Stimulated activated CD4-positive, alpha-beta T cell treated with anti-CD3 and anti-CD28 coated beads, Interleukin-12 subunit alpha, Interleukin-12 subunit beta, amount 100 ng/mL, for 48 hours (primary cell): ENCODE measurements around the gene F8A1.
A peak's percentile ranks its signal among the peaks of the same experiment; 100 is the strongest.
"Not testable (repeated sequence)": the region's sequence is repeated elsewhere in the genome, so short reads cannot be mapped to it uniquely, and the experiment has no call there.

Experiments
- DNase-seq, 3 donors: peaks; one replicate each; pipeline ENCODE4 v3.0.0-alpha.2; 2020; ENCODE audit warnings: low read depth in 2 of 3, low spot score in 1 of 3

Gene F8A1

DNA sequence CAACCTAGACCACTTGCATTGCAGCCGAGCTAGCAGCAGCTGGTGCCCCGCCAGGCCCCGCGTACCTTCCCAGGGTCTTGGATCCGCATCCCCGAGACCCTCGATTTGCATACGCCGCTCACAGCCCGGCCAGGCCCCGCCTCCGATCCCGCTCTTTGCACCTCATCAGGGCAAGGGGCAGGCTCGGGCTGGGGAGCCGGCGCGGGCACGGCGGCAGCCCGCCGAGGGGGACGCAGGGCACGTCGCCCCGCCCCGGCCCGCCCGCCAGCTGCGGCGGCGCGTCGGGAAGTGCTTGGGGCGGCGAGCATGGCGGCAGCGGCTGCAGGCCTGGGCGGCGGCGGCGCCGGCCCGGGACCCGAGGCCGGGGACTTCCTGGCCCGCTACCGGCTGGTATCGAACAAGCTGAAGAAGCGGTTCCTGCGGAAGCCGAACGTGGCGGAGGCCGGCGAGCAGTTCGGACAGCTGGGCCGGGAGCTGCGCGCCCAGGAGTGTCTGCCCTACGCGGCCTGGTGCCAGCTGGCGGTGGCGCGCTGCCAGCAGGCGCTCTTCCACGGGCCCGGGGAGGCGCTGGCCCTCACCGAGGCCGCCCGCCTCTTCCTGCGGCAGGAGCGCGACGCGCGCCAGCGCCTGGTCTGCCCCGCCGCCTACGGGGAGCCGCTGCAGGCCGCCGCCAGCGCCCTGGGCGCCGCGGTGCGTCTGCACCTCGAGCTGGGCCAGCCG, at the start of gene F8A1:
Gene F8A1 (plus strand): TSS at position 287 of the 720 bp plus-strand sequence. CDS start 20 bp downstream, at position 307.
- peak in 2 of 3 donors; percentile 31 to 43 for DNase-seq

GRCh38 chrX:154840856-154841255, 45.3 kb upstream of the F8A1 start:
- DNase-seq, result no peak

- no peak for DNase-seq
These were observed 35.1 kb upstream of the F8A1 start for GRCh38 chrX:154850957-154851611.

DNA sequence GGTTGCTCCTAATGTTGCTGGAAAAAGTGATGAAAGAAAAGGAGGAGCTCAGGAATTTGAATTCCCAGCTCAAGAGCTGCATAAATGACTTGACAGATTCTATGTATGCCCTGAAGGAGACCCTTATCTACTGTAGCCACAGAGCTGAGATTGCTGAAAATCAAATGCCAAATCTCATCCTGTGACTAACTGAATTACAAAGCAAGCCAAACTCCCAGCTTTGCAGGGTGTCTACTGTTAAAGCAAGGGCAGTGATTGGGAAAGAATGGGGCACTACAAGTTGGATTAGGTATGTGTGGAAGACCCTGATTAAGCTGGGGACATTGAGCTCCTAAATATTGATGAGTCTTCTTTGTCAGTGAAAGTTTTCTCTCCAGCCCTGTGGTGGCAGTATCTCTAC, 30.9 kb upstream of the F8A1 start:
- no peak for DNase-seq

GRCh38 chrX:154868522-154868921, 17.6 kb upstream of the F8A1 start:
- DNase-seq, result not testable (repeated sequence)

DNA sequence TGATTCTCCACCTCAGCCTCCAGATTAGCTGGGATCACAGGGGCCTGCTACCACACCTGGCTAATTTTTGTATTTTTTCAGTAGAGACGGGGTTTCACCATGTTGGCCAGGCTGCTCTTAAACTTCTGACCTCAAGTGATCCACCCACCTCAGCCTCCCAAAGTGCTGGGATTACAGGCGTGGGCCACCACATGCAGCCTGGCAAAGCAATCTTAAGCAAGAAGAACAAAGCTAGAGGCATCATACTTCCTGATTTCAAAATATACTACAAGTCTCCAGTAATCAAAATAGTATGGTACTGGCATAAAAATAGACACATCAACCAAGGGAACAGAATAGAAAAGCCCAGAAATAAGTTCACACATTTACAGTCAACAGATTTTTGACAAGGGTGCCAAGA, 12.8 kb upstream of the F8A1 start:
- no peak for DNase-seq

DNA sequence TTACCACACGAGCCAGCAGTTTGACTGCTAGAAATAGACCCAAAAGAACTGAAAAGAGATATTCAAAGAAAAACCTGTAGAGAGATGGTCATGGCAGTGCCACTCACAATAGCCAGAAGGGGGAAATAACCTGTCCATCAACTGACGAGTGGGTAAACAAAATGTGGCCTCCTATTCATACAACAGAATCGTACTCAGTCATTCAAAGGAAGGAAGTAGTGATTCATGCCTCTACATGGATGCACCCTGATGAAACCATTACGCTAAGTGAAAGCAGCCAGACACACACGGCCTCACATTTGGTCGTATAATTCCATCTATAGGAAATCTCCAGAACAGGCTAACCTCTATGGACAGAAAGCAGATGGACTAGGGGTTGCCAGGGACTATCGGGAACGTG, 2.1 kb upstream of the F8A1 start:
- DNase-seq, result not testable (repeated sequence)

DNA sequence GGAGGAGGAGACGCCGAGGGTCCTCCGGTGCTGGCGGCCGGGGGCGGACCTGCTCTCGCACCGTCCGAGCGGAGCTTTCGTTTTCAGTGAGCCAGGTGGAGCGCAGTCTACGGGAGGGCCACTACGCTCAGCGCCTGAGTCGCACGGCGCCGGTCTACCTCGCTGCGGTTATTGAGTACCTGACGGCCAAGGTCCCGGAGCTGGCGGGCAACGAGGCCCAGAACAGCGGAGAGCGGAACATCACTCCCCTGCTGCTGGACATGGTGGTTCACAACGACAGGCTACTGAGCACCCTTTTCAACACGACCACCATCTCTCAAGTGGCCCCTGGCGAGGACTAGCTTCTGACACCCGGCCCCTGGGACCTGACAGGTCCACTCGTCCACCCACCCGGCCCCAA, 1.1 kb upstream of the F8A1 start:
- DNase-seq, result not testable (repeated sequence)

- not testable (repeated sequence) for DNase-seq
These were observed 606 bp upstream of the F8A1 start for GRCh38 chrX:154885549-154885948.

GRCh38 chrX:154886789-154887221, 650 bp downstream of the F8A1 start:
- not testable (repeated sequence) for DNase-seq

GRCh38 chrX:154890990-154891639, 5.0 kb downstream of the F8A1 start:
- DNase-seq, result no peak

DNA sequence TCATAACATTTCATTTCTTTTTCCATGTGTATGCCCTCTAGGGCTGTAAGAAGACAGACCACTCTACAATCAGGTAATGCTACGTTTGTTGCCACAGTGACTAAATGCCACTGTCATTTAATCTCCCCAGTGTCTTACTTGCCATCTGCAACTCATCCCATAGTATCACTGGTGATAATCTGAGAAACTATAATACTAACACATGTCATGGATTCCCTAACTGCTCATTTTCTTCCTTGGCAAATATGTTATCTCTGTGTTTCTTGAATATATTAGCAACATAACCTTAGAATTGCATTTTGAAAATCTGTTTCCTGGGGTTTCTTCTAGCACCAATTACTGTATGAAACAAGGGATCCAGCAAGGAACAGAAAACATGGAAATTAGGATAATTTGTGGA, 6.1 kb downstream of the F8A1 start:
- DNase-seq, result no peak

GRCh38 chrX:154900323-154900722, 14.2 kb downstream of the F8A1 start:
- DNase-seq, result no peak

GRCh38 chrX:154902408-154902807, 16.3 kb downstream of the F8A1 start:
- DNase-seq, result no peak

- no peak for DNase-seq
These were observed 22.7 kb downstream of the F8A1 start for GRCh38 chrX:154908821-154909220.

DNA sequence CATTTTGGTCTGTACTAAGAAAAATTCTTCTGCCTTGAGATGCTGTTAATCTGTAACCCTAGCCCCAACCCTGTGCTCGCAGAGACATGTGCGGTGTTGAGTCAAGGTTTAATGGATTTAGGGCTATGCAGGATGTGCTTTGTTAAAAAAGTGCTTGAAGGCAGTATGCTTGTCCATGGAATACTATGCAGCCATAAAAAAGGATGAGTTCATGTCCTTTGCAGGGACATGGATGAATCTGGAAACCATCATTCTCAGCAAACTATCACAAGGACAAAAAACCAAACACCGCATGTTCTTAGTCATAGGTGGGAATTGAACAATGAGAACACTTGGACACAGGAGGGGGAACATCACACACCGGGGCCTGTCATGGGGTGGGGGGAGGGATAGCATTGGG, 23.9 kb downstream of the F8A1 start:
- not testable (repeated sequence) for DNase-seq

GRCh38 chrX:154910528-154910927, 24.4 kb downstream of the F8A1 start:
- DNase-seq, result not testable (repeated sequence)

- no peak for DNase-seq
These were observed 27.9 kb downstream of the F8A1 start for GRCh38 chrX:154914052-154914451.

DNA sequence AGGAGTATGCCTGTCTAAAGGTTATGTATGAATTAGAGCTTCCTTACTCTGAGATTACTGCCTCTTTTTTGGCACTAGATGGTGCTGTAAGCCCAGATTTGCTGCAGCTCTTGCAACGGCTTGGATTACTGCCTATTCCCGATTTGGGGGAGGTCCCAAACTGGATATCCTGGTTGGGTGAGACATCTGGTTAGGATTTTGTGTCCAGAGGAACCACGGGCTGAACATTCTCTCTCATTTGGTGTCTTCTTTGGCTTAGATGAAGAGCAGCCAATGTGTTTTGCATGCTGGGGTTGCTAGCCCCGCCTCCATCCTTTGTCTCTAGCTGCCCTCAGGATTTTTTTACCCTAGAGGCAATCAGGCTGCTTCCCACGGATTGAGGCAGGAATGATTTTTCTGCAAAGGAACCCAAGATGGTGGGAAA, 31.9 kb downstream of the F8A1 start:
- DNase-seq, result peak in 2 of 3 donors; percentile 0 to 9

DNA sequence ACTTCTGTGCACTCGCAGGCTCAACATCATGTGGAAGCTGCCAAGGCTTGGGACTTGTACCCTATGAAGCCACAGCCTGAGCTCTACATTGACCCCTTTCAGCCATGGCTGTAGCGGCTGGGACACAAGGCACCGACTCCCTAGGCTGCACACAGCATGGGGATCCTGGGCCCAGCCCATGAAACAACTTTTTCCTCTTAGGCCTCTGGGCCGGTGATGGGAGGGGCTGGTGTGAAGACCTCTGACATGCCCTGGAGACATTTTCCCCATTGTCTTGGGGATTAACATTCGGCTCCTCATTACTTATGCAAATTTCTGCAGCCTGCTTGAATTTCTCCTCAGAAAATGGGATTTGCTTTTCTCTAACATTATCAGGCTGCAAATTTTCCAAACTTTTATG, 38.6 kb downstream of the F8A1 start:
- not testable (repeated sequence) for DNase-seq
